Neural progenitor cell (in vitro differentiated cells): ENCODE data around the gene METTL9. TPM values are rescaled to one million over a fixed set of nuclear protein-coding genes. Genes with fewer than 3 reads are reported as not detected.

Experiments
- DNase-seq: peaks from one replicate; pipeline ENCODE4 v3.0.0-alpha.2; 2016; ENCODE audit warnings: low spot score
- H2AFZ ChIP-seq: fragments of 200-600 bp; sonication (generic); replicated peaks from 2 replicates; pipeline ENCODE4 v1.6.1; 2016; ENCODE audit warnings: antibody characterized with exemption
- H3F3A ChIP-seq: fragments of 200-600 bp; sonication (generic); 2 replicates; pipeline ENCODE4 v1.6.1; 2016; ENCODE audit warnings: antibody characterized with exemption, low read depth
- H3K27ac ChIP-seq: fragments of 200-600 bp; sonication (generic); 2 replicates; pipeline ENCODE4 v1.5.1; 2016; ENCODE audit warnings: mild to moderate bottlenecking
- H3K27me3 ChIP-seq: fragments of 200-600 bp; sonication (generic); 2 replicates; pipeline ENCODE4 v1.6.1; 2016; ENCODE audit warnings: mild to moderate bottlenecking, moderate library complexity
- H3K36me3 ChIP-seq: fragments of 200-600 bp; sonication (generic); 2 replicates; pipeline ENCODE4 v1.5.1; 2016
- H3K4me1 ChIP-seq: fragments of 200-600 bp; sonication (generic); 2 replicates; pipeline ENCODE4 v1.6.1; 2016; ENCODE audit warnings: mixed run types
- H3K4me2 ChIP-seq: fragments of 200-600 bp; sonication (generic); 2 replicates; pipeline ENCODE4 v1.6.1; 2016
- H3K4me3 ChIP-seq: fragments of 200-600 bp; sonication (generic); 2 replicates; pipeline ENCODE4 v1.5.1; 2016
- H3K79me2 ChIP-seq: fragments of 200-600 bp; sonication (generic); 2 replicates; pipeline ENCODE4 v1.6.1; 2016; ENCODE audit warnings: low read depth
- H3K9ac ChIP-seq: fragments of 200-600 bp; sonication (generic); 2 replicates; pipeline ENCODE4 v1.6.1; 2016
- H3K9me3 ChIP-seq: fragments of 200-600 bp; sonication (generic); 2 replicates; pipeline ENCODE4 v1.5.1; 2016; ENCODE audit warnings: low read depth
- H4K20me1 ChIP-seq: fragments of 200-600 bp; sonication (generic); 2 replicates; pipeline ENCODE4 v1.6.1; 2016; ENCODE audit warnings: low read depth
- H3K27ac Mint-ChIP-seq: 3 replicates; pipeline ENCODE4 v1.8.0; 2021; ENCODE audit warnings: mixed read lengths
- H3K27me3 Mint-ChIP-seq: 2 replicates; pipeline ENCODE4 v1.8.0; 2022; ENCODE audit warnings: low read depth, mild to moderate bottlenecking, inconsistent platforms, moderate library complexity, mixed read lengths; ENCODE audit not compliant: insufficient read depth
- H3K36me3 Mint-ChIP-seq: 3 replicates; pipeline ENCODE4 v1.8.0; 2021; ENCODE audit warnings: mixed read lengths
- H3K4me1 Mint-ChIP-seq: 3 replicates; pipeline ENCODE4 v1.8.0; 2021; ENCODE audit warnings: mixed read lengths
- H3K4me3 Mint-ChIP-seq: 3 replicates; pipeline ENCODE4 v1.8.0; 2021; ENCODE audit warnings: mild to moderate bottlenecking, moderate library complexity, mixed read lengths
- H3K9me3 Mint-ChIP-seq: 3 replicates; pipeline ENCODE4 v1.8.0; 2020; ENCODE audit warnings: mixed read lengths
- CTCF ChIP-seq: fragments of 200-600 bp; sonication (generic); IDR thresholded peaks from 2 replicates; pipeline ENCODE4 v1.5.1; 2017; ENCODE audit warnings: antibody characterized with exemption, mild to moderate bottlenecking
- EZH2 ChIP-seq: fragments of 200-600 bp; sonication (generic); IDR thresholded peaks from 2 replicates; pipeline ENCODE4 v1.6.1; 2017; ENCODE audit warnings: antibody characterized with exemption, mild to moderate bottlenecking, moderate library complexity
- EZH2phosphoT487 ChIP-seq: fragments of 200-600 bp; sonication (generic); IDR thresholded peaks from 2 replicates; pipeline ENCODE4 v1.6.1; 2017; ENCODE audit warnings: antibody characterized with exemption
- total RNA-seq: library from RNA; depleted of rRNA; stranded (reverse); fragments of >200 nt; gene quantifications from 2 replicates; pipeline ENCODE4 v1.2.3, GENCODE V29; 2015; ENCODE audit warnings: low replicate concordance

Gene METTL9
- total RNA-seq, 1 donor from 2014 or later, result 329 TPM

DNA sequence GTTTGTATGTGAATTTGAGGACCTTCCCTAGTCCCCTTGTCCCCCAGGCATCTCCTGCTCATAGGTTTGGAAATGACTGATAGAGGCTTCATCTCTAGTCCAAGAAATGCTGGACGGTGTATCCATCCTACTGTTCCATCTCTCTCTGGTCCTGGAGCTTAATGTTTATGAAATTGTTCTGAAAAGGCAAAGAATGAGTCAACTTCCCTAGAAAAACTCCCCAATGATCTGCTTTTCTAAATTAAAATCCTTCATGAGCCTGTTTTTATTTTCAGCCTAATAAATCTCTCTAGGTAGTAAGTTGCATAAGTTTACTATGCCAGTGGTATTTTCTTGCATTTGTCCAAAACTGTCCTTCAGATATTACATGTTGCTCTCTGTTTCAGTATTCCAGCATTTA is 55.1 kb downstream of the METTL9 start:
- H3K27me3 Mint-ChIP-seq, result no peaks in the 10 kb centered on the region
- H3K9ac ChIP-seq, result no peak overlapping the region
- no peaks in the 10 kb centered on the region for H3K9me3 ChIP-seq
- DNase-seq, result no peak
- peaks cover 7% of the 10 kb centered on the region for H3F3A ChIP-seq
- peaks cover 8% of the 10 kb centered on the region for H3K36me3 Mint-ChIP-seq
- no peak overlapping the region for H3K4me3 Mint-ChIP-seq
- no peaks in the 10 kb centered on the region for H3K4me1 ChIP-seq
- no peaks in the 10 kb centered on the region for H3K36me3 ChIP-seq
- no peaks in the 10 kb centered on the region for H4K20me1 ChIP-seq
- no peaks in the 10 kb centered on the region for H3K27me3 ChIP-seq
- H3K27ac Mint-ChIP-seq, result no peak overlapping the region
- H3K4me3 ChIP-seq, result no peak overlapping the region
- no peaks in the 10 kb centered on the region for H3K4me1 Mint-ChIP-seq
- TF ChIP-seq EZH2 (no peak), CTCF (no peak), EZH2phosphoT487 (no peak)
- no peaks in the 10 kb centered on the region for H3K9me3 Mint-ChIP-seq
- H3K79me2 ChIP-seq, result no peaks in the 10 kb centered on the region
- no peak overlapping the region for H3K27ac ChIP-seq
- H3K4me2 ChIP-seq, result no peak overlapping the region
- H2AFZ ChIP-seq, result no peak overlapping the region

GRCh38 chr16:21654881-21655280 is 55.5 kb downstream of the METTL9 start:
- Histone ChIP-seq H3K4me3 (no peak overlapping the region), H3K4me2 (no peak overlapping the region), H2AFZ (no peak overlapping the region), H3K9ac (no peak overlapping the region), H3K27me3 (no peaks in the 10 kb centered on the region), H3F3A (peaks cover 7% of the 10 kb centered on the region), H3K27ac (no peak overlapping the region), H3K4me1 (no peaks in the 10 kb centered on the region), H3K36me3 (no peaks in the 10 kb centered on the region), H3K9me3 (no peaks in the 10 kb centered on the region), H3K79me2 (no peaks in the 10 kb centered on the region), H4K20me1 (no peaks in the 10 kb centered on the region)
- Mint-ChIP-seq H3K36me3 (peaks cover 8% of the 10 kb centered on the region), H3K4me3 (no peak overlapping the region), H3K27me3 (no peaks in the 10 kb centered on the region), H3K27ac (no peak overlapping the region), H3K9me3 (no peaks in the 10 kb centered on the region), H3K4me1 (no peaks in the 10 kb centered on the region)
- no peak for DNase-seq
- no peak for TF ChIP-seq EZH2
- no peak for TF ChIP-seq CTCF
- no peak for TF ChIP-seq EZH2phosphoT487

- no peaks in the 10 kb centered on the region for H4K20me1 ChIP-seq
- no peaks in the 10 kb centered on the region for H3K9me3 ChIP-seq
- H3K9ac ChIP-seq, result no peak overlapping the region
- no peaks in the 10 kb centered on the region for H3K27me3 Mint-ChIP-seq
- no peaks in the 10 kb centered on the region for H3K4me1 Mint-ChIP-seq
- no peak overlapping the region for H3K4me3 Mint-ChIP-seq
- H3K4me2 ChIP-seq, result no peak overlapping the region
- H3F3A ChIP-seq, result peaks cover 7% of the 10 kb centered on the region
- H3K27me3 ChIP-seq, result no peaks in the 10 kb centered on the region
- no peaks in the 10 kb centered on the region for H3K4me1 ChIP-seq
- H3K27ac Mint-ChIP-seq, result no peak overlapping the region
- TF ChIP-seq EZH2 (no peak), CTCF (peak; percentile 93), EZH2phosphoT487 (no peak)
- H3K36me3 ChIP-seq, result no peaks in the 10 kb centered on the region
- no peak overlapping the region for H3K27ac ChIP-seq
- H2AFZ ChIP-seq, result no peak overlapping the region
- H3K36me3 Mint-ChIP-seq, result peaks cover 8% of the 10 kb centered on the region
- DNase-seq, result peak; percentile 78
- no peaks in the 10 kb centered on the region for H3K9me3 Mint-ChIP-seq
- H3K79me2 ChIP-seq, result no peaks in the 10 kb centered on the region
- H3K4me3 ChIP-seq, result no peak overlapping the region
Observed at GRCh38 chr16:21656795-21657768, 57.7 kb downstream of the METTL9 start.
